ENCODE data around the gene ATP10D. TPM values are rescaled to one million over a fixed set of nuclear protein-coding genes. Genes with fewer than 3 reads are reported as not detected.

ATP10D gene
- total RNA-seq, 1 experiment from 2014 or later = 5.1 TPM

DNA sequence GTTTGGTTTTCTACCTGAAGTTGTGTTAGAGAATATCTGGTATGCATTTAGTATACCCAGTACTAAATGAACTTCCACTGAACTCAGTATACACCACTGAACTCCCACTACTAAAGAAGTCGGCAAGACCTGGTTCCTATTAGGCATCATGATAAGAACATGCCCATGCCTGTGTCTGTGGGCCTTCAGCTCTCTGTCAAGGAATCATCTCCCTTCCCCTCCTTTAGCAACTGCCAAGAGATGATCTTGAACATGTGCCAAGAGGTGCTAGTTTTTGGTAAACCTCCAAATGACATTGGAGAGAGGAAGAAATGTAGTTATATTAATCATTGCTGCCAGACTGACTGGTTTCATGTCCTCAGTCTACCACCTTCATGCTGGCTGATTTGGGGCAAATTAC lies 113.2 kb downstream of the ATP10D start:
- Histone ChIP-seq H3K36me3 (ENCODE audit: control insufficient read depth in 1 of 2, insufficient read depth in 2 of 2, low read length in 2 of 2) (no peaks in the 10 kb centered on the region), H3K79me2 (ENCODE audit: insufficient read depth, low read length) (no peaks in the 10 kb centered on the region), H3K4me1 (ENCODE audit: control insufficient read depth in 1 of 2, insufficient read depth in 2 of 2, low read length in 2 of 2) (no peaks in the 10 kb centered on the region), H3K9ac (ENCODE audit: low read length) (no peak overlapping the region), H4K20me1 (ENCODE audit: insufficient read depth) (no peaks in the 10 kb centered on the region), H3K9me3 (ENCODE audit: control insufficient read depth in 1 of 2, insufficient read depth in 1 of 2, low read depth in 1 of 2, low read length in 2 of 2) (no peaks in the 10 kb centered on the region), H2AFZ (ENCODE audit: low read depth, low read length, poor library complexity, severe bottlenecking) (no peak overlapping the region), H3K27ac (ENCODE audit: low read depth, low read length) (no peak overlapping the region), H3K27me3 (ENCODE audit: insufficient read depth, low read length) (no peaks in the 10 kb centered on the region), H3K4me2 (ENCODE audit: low read length) (no peak overlapping the region), H3K4me3 (replicated peaks in 1 of 2; ENCODE audit: low read depth in 1 of 2, low read length in 2 of 2) (no peak overlapping the region), H3K9me2 (ENCODE audit: insufficient read depth) (no peaks in the 10 kb centered on the region)
- TF ChIP-seq EZH2phosphoT487 (IDR thresholded peaks at IDR 0.05; ENCODE audit: borderline replicate concordance) = no peak
- no peak for TF ChIP-seq ZNF274 (IDR thresholded peaks at IDR 0.05; ENCODE audit: low read depth, low read length)
- no peak for TF ChIP-seq EGR1 (IDR thresholded peaks at IDR 0.05; ENCODE audit: low read depth)
- no peak for TF ChIP-seq SIN3A (IDR thresholded peaks at IDR 0.05; ENCODE audit: low read depth)
- no peak for TF ChIP-seq EZH2 (IDR thresholded peaks at IDR 0.05)
- TF ChIP-seq POLR2AphosphoS5 (IDR thresholded peaks at IDR 0.05; ENCODE audit: low read depth, low read length) = no peak
- TF ChIP-seq, protein P1, sequence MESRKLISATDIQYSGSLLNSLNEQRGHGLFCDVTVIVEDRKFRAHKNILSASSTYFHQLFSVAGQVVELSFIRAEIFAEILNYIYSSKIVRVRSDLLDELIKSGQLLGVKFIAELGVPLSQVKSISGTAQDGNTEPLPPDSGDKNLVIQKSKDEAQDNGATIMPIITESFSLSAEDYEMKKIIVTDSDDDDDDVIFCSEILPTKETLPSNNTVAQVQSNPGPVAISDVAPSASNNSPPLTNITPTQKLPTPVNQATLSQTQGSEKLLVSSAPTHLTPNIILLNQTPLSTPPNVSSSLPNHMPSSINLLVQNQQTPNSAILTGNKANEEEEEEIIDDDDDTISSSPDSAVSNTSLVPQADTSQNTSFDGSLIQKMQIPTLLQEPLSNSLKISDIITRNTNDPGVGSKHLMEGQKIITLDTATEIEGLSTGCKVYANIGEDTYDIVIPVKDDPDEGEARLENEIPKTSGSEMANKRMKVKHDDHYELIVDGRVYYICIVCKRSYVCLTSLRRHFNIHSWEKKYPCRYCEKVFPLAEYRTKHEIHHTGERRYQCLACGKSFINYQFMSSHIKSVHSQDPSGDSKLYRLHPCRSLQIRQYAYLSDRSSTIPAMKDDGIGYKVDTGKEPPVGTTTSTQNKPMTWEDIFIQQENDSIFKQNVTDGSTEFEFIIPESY (IDR thresholded peaks at IDR 0.05; ENCODE audit: extremely low read depth, insufficient replicate concordance, low read length) = no peak
- TF ChIP-seq JUND (IDR thresholded peaks at IDR 0.05) = no peak
- TF ChIP-seq TCF7L2 (IDR thresholded peaks at IDR 0.05; ENCODE audit: borderline replicate concordance, extremely low read depth, insufficient read depth, insufficient read length) = no peak
- TF ChIP-seq, protein P2, sequence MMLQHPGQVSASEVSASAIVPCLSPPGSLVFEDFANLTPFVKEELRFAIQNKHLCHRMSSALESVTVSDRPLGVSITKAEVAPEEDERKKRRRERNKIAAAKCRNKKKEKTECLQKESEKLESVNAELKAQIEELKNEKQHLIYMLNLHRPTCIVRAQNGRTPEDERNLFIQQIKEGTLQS (IDR thresholded peaks at IDR 0.05) = no peak
- TF ChIP-seq SP1 (IDR thresholded peaks at IDR 0.05; ENCODE audit: low read depth) = no peak
- TF ChIP-seq ZFX (IDR thresholded peaks at IDR 0.05) = no peak
- no peak for TF ChIP-seq CBX3 (IDR thresholded peaks at IDR 0.05; ENCODE audit: low read depth)
- intact Hi-C loops (cut with micrococcal nuclease) = no loop called here
- DNase-seq (ENCODE audit: low read depth, low spot score) = no peak
- CTCF ChIA-PET = no interaction called here
- BruUV-seq (replicated peaks) = no TSS peak
- POLR2A ChIA-PET = no interaction called here
- RAD21 ChIA-PET (ENCODE audit: low non-redundant PET in 1 of 2, low total read pairs in 2 of 2, uncharacterized antibody in 2 of 2, unreplicated experiment in 2 of 2) = no interaction called here
- no peak for ATAC-seq

All from HCT116 (cell line).